T-helper 2 cell treated with Interferon-gamma antibody and Interleukin-4, amounts not matched to agents 100 ng/mL and 5 ng/mL, for 36 hours (primary cell): ENCODE results near the gene YEATS2. TPM values are rescaled to one million over a fixed set of nuclear protein-coding genes. Genes with fewer than 3 reads are reported as not detected.
"Not testable (repeated sequence)": the region's sequence is repeated elsewhere in the genome, so short reads cannot be mapped to it uniquely, and the experiment has no call there.

ENCODE experiments used
- intact Hi-C: fragments of 100-400 bp; cut with micrococcal nuclease; formaldehyde crosslinking; loops from one replicate; pipeline ENCODE4 v1.15.1; 2023
- total RNA-seq: library from RNA; stranded (reverse); gene quantifications from 2 replicates; pipeline ENCODE4 v1.2.3, GENCODE V29; 2022

The YEATS2 gene
- total RNA-seq, 1 donor from 2014 or later, result 43.3 TPM

GRCh38 chr3:183769453-183769852 is 71.9 kb downstream of the YEATS2 start:
- intact Hi-C loops, result loop anchor here (10.0 kb wide), 1 partner anchor 585 kb away; no protein-coding TSS in a partner anchor

GRCh38 chr3:183774631-183775030 is 77.0 kb downstream of the YEATS2 start:
- intact Hi-C loops, result no loop called here

GRCh38 chr3:183775781-183776180 is 78.2 kb downstream of the YEATS2 start:
- intact Hi-C loops, result no loop called here

DNA sequence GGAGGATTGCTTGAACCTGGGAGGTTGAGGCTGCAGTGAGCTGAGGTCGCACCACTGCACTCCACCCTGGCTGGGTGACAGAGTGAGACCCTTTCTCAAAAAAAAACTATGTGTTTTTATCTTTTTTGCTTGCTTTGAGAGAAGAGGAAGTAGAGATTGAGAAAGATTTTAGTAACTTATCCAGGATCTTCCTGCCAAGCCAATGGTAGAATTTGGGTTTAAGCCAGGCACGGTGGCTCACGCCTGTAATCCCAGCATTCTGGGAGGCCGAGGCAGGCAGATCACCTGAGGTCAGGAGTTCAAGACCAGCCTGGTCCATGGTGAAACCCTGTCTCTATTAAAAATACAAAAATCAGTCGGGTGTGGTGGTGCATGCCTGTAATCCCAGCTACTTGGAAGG is 78.9 kb downstream of the YEATS2 start:
- intact Hi-C loops, result not testable (repeated sequence)

DNA sequence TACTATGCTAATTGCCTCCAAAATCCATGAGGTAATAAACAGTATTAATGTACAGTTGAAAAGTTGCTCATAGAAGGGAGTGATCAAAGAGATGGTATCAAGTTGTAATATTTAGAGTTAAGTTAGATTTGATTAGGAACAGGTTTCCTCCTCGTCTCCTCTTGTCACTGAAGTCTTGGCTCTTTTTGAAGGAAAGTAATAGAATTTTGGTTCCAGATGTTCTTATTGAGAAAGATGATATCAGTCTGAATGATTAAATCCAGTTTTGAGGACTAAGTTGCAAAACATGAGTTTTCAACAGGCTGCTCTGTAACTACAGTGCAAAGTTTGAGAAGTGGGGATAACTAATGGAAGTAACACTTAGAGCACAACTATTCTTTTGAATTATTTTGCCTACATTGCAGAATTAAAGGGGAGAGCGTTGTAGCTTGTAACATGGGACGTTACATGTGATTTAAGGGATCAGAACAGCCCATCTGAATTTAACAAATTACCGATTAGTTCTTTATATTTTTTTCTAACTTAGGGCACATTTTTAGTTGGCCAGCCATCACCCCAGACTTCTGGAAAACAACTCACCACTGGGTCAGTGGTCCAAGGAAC is 79.5 kb downstream of the YEATS2 start:
- intact Hi-C loops, result no loop called here

DNA sequence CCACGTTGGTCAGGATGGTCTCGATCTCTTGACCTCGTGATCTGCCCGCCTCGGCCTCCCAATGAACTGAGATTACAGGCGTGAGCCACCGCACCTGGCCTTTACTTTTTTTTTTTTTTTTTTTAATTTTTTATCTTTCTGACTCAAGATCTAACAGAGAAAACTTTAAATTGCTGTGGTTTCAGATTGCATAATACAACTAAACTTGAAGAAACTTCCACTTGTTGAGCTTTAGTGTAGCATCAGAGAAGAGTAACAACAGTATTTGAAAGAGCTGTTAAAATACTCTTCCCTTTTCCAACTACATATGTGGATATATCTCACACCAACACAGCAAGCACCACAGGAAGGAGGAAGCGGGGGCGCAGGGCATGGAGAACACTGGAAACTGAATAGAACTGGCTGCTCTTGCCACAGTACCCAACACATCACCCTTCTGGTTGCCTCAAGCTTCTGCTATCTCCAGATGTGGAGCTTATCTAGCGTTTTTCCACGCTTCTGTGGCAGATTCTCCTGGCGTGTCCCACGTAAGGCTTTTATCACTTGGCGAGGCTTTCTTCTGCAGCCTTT is 82.4 kb downstream of the YEATS2 start:
- intact Hi-C loops, result no loop called here

DNA sequence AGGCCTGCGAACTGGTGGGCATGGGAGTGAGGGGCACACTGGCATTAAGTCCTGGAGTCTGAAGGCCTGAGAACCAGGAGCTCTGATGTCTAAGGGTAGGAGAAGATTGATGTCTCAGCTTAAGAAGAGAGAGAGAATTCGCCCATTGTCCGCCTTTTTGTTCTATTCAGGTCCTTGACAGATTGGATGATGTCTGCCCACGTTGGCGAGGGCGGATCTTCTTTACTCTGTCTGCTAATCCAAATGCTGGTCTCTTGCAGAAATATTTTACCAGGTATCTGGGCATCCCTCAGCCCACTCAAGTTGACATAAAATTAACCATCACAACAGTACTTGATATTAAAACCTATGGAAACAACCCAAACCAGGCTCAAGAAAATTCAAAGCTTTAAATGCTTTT is 83.6 kb downstream of the YEATS2 start:
- intact Hi-C loops, result no loop called here

DNA sequence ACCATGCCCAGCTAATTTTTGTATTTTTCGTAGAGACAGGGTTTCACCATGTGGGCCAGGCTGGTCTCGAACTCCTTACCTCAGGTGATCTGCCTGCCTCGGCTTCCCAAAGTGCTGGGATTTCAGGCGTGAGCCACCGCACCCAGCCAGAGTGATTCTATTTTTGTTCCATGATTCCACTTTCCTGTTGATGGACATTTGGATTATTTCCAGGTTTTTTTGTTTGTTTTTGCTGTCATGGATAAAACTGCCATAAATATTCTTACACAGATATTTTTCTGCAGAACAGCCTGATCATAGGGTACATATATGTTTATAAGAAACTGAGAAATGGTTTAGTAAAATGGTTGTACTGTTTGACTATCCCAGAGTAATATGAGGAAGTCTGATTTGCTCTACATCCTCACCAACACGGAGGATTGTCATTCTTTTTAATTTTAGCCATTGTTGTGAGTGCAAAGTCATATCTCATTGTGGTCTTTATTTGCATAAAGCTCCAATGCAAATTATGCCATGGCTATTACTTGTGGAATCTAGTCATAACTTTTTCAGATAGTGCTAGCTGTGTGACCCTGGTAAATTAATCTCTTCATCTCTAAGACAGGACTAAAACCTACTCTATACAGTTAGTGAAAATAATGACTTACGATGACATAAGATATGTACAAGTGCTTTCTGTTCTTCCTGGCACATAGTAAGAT is 85.1 kb downstream of the YEATS2 start:
- intact Hi-C loops, result no loop called here

GRCh38 chr3:183784503-183784902 is 86.9 kb downstream of the YEATS2 start:
- intact Hi-C loops, result not testable (repeated sequence)

- intact Hi-C loops, result no loop called here
Observed at GRCh38 chr3:183789826-183790225, 92.2 kb downstream of the YEATS2 start.

DNA sequence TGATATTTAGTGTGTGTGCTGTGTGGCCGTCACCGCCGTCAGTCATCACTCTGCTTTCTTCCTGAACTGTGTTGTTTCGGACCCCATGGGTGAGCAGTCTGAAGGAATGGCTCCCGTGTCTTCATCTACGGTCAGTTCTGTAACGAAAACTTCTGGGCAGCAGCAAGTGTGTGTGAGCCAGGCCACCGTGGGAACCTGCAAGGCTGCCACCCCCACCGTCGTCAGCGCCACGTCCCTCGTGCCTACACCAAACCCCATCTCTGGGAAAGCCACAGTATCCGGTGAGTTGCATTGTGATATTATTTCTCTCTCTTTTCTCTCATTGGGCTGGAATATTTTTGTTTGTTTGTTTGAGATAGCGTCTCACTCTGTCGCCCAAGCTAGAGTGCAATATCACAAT is 93.1 kb downstream of the YEATS2 start:
- intact Hi-C loops, result no loop called here

GRCh38 chr3:183792976-183793375 is 95.4 kb downstream of the YEATS2 start:
- intact Hi-C loops, result no loop called here

DNA sequence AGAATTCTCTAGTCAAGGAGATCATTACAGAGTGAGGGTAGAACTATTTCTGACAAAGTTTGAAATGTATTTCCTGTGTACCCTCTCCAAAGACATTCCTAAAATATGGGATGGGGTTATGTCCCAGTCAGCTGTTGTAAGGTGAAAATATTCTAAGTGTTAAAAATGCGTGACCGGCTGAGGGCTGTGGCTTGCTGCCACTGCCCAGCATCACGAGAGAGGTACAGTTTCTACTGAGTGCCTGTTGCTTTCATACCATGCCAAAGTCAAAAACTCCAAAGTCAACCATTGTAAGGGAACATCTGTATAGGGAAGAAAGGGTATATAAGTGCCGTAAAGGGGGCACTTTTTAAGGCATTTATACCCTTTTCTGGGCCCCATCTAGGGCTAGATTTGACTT is 96.9 kb downstream of the YEATS2 start:
- intact Hi-C loops, result no loop called here

DNA sequence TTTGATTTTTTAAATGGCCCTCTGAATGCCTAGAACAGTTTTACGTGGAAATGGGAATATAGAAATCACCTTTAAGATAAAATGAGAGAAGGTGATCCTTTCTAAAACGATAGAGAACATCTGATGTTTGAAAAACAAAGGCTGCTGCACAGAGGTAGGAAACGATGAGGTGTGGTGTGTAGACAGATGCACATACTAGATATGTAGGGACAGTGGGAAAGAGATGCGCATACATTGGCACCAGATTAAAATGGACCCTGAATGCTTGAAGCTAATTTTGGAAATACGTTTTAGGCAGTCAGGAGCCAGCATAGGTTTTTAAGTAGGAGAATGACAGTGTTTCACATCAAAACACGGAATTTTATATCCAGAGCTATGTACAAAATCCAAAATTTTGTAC is 98.8 kb downstream of the YEATS2 start:
- intact Hi-C loops, result no loop called here

DNA sequence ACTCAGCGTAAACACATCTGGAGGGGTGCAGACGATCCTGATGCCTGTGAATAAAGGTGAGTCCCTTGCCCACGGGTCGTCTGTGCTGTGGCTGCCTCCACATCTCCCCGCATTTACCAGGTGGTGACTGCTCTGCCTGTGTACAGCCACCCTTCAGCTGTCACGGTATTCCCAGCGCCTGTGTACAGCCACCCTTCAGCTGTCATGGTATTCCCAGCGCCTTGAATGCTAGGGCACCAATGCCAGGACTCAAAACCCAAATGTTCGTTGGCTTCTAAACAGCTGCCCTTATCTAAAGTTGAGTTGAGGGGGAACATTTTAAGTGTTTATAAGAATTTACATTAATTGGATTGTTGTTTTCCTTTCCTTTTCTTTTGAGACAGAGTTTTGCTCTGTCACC is 100.4 kb downstream of the YEATS2 start:
- intact Hi-C loops, result no loop called here

DNA sequence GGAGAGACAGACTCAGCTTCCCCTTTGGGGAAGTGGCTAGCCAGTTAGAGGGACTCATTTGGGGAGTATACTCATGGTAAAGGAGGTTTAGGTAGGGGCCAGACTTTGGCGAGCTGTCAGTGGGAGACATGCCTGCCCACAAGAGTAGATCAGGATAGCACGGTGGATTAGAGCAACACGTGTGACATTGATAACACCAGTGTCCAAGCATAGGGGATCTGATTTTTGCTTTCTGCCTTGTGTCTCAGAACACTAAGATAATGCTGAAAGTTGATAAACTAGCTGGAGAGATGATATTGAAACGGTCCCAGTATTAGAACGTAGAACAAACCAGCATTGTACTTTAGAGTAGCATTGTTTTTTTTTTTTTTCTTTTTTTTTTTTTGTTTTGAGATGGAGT is 101.9 kb downstream of the YEATS2 start:
- intact Hi-C loops, result no loop called here

DNA sequence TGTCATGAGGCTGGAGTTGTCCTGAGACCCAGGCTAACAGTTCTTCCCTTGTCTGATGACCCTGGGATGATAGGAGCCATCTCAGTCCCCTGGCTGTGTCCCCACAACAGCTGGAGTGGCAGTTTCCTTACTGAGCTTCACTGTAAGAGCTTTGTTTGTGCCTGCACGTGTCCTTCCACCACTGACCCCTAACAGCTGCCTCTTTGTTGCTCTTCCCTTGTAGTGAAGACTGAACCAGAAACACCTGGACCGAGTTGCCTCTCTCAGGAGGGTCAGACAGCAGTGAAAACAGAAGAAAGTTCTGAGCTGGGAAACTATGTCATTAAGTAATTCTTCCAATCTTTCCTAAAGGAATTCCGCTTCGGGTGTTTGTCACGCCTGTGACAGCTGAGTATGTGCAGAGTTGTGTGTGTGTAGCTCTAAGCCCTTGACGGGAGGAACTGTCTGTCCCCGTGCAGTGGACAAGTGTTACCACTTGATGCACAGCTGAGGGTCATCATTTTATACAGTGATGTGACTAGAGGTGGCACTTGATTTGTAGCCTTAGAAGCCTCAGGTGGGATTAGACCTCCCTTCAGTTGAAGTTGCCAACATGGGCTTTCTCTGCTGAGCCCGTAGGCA is 102.8 kb downstream of the YEATS2 start:
- intact Hi-C loops, result no loop called here

DNA sequence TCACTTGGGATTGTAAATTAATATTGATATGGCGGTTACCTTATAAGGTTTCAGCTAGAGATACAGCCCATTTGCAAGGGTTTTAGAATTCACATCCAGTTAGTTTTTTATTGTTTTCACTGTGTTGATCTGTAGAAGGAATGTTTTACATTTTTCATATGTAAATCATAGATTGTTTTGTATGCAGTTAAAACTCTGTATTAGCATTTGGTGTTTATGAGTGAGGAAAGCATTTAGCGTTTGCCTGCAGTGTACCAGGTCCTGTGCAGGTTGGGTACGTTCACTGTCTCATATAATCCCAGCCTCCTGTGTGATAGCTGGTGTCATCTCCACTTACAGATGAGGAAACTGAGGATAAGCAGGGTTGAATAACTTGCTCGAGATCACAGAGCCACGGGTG is 104.0 kb downstream of the YEATS2 start:
- intact Hi-C loops, result no loop called here

DNA sequence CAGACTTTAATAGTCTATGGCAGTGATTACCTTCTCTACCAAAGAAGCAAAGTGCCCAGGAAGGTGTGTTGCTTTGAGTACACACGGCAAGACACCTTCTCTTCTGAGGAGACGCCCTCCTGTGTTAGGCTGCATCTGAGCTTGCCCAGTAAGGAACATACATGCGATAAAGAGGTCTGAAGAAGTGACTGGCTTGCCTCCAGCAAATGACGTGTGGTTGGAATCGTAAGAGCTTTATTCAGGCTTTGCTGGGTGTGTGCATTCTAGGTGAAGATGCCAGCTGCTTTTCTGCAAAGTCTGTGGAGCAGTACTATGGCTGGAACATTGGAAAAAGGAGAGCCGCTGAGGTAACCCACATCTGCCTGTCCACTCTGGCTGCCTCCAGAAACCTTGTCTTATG is 105.4 kb downstream of the YEATS2 start:
- intact Hi-C loops, result no loop called here

DNA sequence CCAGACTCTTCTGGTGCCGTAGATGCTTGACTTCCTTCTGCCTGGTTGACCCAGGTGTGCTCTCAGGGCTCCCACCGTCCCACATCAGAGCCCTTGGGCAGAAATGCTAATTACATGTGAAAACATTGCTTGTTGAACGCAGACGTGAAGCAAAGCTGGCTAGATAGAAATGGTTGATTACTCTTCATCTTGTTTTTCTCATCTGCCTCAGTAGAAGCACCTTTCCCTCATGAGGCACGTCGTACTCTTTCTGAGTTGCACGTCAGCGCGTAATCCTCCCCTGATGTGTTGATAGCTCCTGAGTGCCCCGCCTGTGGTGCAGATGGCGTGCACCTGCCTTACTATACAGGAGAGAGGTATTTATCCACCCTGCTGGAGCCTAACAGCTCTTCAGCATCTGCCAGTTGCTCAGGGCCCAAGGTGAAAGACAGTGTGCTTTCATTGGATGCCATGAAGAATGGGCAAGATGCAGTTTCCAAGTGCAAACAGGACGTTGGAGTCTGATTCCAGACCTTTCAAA is 109.7 kb downstream of the YEATS2 start:
- intact Hi-C loops, result no loop called here

- intact Hi-C loops, result no loop called here
Observed at GRCh38 chr3:183807881-183808280, 110.3 kb downstream of the YEATS2 start.

DNA sequence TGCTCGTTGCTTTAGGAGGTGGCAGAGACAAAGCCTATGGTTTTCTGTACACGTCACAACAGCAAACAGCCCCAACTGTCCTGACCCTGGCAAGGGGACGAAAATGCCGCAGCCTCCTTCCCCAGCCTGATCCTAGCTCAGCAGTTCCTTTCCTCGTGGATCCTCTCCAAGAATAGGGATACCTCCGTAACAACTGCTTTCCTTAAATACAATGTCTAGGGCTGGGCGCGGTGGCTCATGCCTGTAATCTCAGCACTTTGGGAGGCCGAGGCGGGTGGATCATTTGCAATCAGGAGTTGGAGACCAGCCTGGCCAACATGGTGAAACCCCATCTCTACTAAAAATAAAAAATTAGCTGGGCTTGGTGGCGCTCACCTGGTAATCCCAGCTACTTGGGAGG is 110.8 kb downstream of the YEATS2 start:
- intact Hi-C loops, result no loop called here
